Esophagus muscularis mucosa (tissue), 3 donors: ENCODE data around the gene ZNRF4.

Source experiments
- CTCF ChIP-seq, 3 experiments: fragments of 200-600 bp in 2 of 3; fragments of 450-650 bp in 1 of 3; sonication (generic) in 2 of 3; IDR thresholded peaks; one replicate each; pipeline ENCODE4 v1.5.1; 2017 to 2019; ENCODE audit warnings: antibody characterized with exemption in 3 of 3, mild to moderate bottlenecking in 2 of 3, moderate library complexity in 1 of 3
- EP300 ChIP-seq: sonication (generic); formaldehyde crosslinking; IDR thresholded peaks from one replicate; pipeline ENCODE4 v1.6.1; 2017; ENCODE audit warnings: antibody characterized with exemption

GRCh38 chr19:5484398-5485285, 29.4 kb downstream of the ZNRF4 start:
- no peak for TF ChIP-seq CTCF (IDR thresholded peaks at IDR 0.05)
- TF ChIP-seq EP300 = no peak
